Liver (tissue), 9 donors: ENCODE data around the gene NBEAL2. TPM values are rescaled to one million over a fixed set of nuclear protein-coding genes. Genes with fewer than 3 reads are reported as not detected.

Experiments used
- DNase-seq: peaks from one replicate; pipeline ENCODE4 v3.0.0-alpha.2; 2017; ENCODE audit warnings: low spot score
- H3K27ac ChIP-seq, 2 donors: one replicate each; pipeline ENCODE4 v1.7.0; 2013; ENCODE audit warnings: inconsistent platforms in 2 of 2, low read length in 2 of 2, control low read depth in 1 of 2, low read depth in 1 of 2, mild to moderate bottlenecking in 1 of 2
- H3K27me3 ChIP-seq, 4 donors: one replicate each; pipeline versions ENCODE4 v1.6.1 to v1.7.0; 2013; ENCODE audit warnings: low read length in 3 of 4, inconsistent platforms in 1 of 4, mild to moderate bottlenecking in 1 of 4, moderate library complexity in 1 of 4; ENCODE audit not compliant: control insufficient read depth in 4 of 4, insufficient read depth in 4 of 4
- H3K36me3 ChIP-seq, 4 donors: one replicate each; pipeline versions ENCODE4 v1.6.1 to v1.7.0; 2013; ENCODE audit warnings: low read length in 3 of 4, mild to moderate bottlenecking in 3 of 4, low read depth in 1 of 4, moderate library complexity in 1 of 4; ENCODE audit not compliant: control insufficient read depth in 4 of 4, insufficient read depth in 3 of 4
- H3K4me1 ChIP-seq, 4 donors: one replicate each; pipeline versions ENCODE4 v1.6.1 to v1.7.0; 2013; ENCODE audit warnings: low read length in 3 of 4, mild to moderate bottlenecking in 3 of 4, moderate library complexity in 1 of 4; ENCODE audit not compliant: control insufficient read depth in 4 of 4, insufficient read depth in 4 of 4
- H3K4me3 ChIP-seq, 3 donors: one replicate each; pipeline versions ENCODE4 v1.6.1 to v1.7.0; 2013; ENCODE audit warnings: low read length in 3 of 3, control low read depth in 1 of 3, low read depth in 1 of 3, mild to moderate bottlenecking in 1 of 3
- H3K9ac ChIP-seq, 2 donors: one replicate each; pipeline ENCODE4 v1.7.0; 2013; ENCODE audit warnings: low read length in 2 of 2, mild to moderate bottlenecking in 2 of 2, moderate library complexity in 2 of 2, control low read depth in 1 of 2, low read depth in 1 of 2
- H3K9me3 ChIP-seq, 4 donors: one replicate each; pipeline versions ENCODE4 v1.6.1 to v1.7.0; 2013; ENCODE audit warnings: low read length in 3 of 4; ENCODE audit not compliant: control insufficient read depth in 4 of 4
- FOXA1 ChIP-seq: IDR thresholded peaks from 2 replicates; pipeline ENCODE4 v1.6.1; 2016; ENCODE audit warnings: antibody characterized with exemption
- FOXA2 ChIP-seq: IDR thresholded peaks from 2 replicates; pipeline ENCODE4 v1.6.1; 2016; ENCODE audit warnings: antibody characterized with exemption
- HNF4A ChIP-seq, 2 donors: conservative IDR thresholded peaks; 2 replicates each; pipeline ENCODE4 v1.6.1; 2016; ENCODE audit warnings: antibody characterized with exemption in 2 of 2, mild to moderate bottlenecking in 2 of 2
- HNF4G ChIP-seq: IDR thresholded peaks from 2 replicates; pipeline ENCODE4 v1.6.1; 2016; ENCODE audit warnings: antibody characterized with exemption
- JUND ChIP-seq, 2 donors: IDR thresholded peaks; 2 replicates each; pipeline ENCODE4 v1.6.1; 2016; ENCODE audit warnings: antibody characterized with exemption in 2 of 2
- MAX ChIP-seq: IDR thresholded peaks from 2 replicates; pipeline ENCODE4 v1.6.1; 2016; ENCODE audit warnings: antibody characterized with exemption
- RXRA ChIP-seq, 2 donors: IDR thresholded peaks; 2 replicates each; pipeline ENCODE4 v1.6.1; 2017 to 2018; ENCODE audit warnings: antibody characterized with exemption in 2 of 2, mild to moderate bottlenecking in 1 of 2
- SP1 ChIP-seq: IDR thresholded peaks from 2 replicates; pipeline ENCODE4 v1.6.1; 2018; ENCODE audit warnings: antibody characterized with exemption, mild to moderate bottlenecking
- TAF1 ChIP-seq: conservative IDR thresholded peaks from 2 replicates; pipeline ENCODE4 v1.6.1; 2016; ENCODE audit warnings: antibody characterized with exemption, mild to moderate bottlenecking
- YY1 ChIP-seq: IDR thresholded peaks from 2 replicates; pipeline ENCODE4 v1.6.1; 2016; ENCODE audit warnings: antibody characterized with exemption, mild to moderate bottlenecking
- ZBTB33 ChIP-seq: IDR thresholded peaks from 2 replicates; pipeline ENCODE4 v1.6.1; 2016; ENCODE audit warnings: antibody characterized with exemption
- WGBS: extraction: QIAGEN DNeasy Blood & Tissue Kit; methylation state at CpG from one replicate; pipeline ENCODE4 v1.1.7; 2013; 5-methylcytosine and 5-hydroxymethylcytosine counted together
- polyA plus RNA-seq, 2 donors: library from polyadenylated mRNA; stranded (reverse) in 1 of 2; unstranded in 1 of 2; fragments of 200-250 nt in 1 of 2; fragments of >200 nt in 1 of 2; fragmentation: Nextera tagmentation in 1 of 2; extraction: Ambion mirVana in 1 of 2; gene quantifications; one replicate each; pipeline versions ENCODE4 v1.2.1 to v1.2.3, GENCODE V29; 2013 to 2015
- total RNA-seq, 2 donors: library from RNA; depleted of rRNA; stranded (reverse); fragments of >200 nt; gene quantifications; one replicate each; pipeline ENCODE4 v1.2.3, GENCODE V29; 2014
- TF ChIP-seq, protein P1 (sequence below): IDR thresholded peaks from 2 replicates; pipeline ENCODE4 v1.6.1; 2016; ENCODE audit warnings: antibody characterized with exemption
- donor health status: healthy.
- donor health status: healthy.
- donor health status: healthy.
- donor health status: healthy.
- donor health status: healthy.

Gene NBEAL2
- total and polyA plus RNA-seq, 4 donors = 2.0 to 20.7 (median 7.6) TPM

GRCh38 chr3:47013231-47013630, 33.8 kb downstream of the NBEAL2 start:
- H3K36me3 ChIP-seq = peaks cover 3 to 11% (median 3%) of the 10 kb centered on the region in 4 donors
- H3K9me3 ChIP-seq = no peaks in the 10 kb centered on the region
- TF ChIP-seq MAX (no peak), RXRA (IDR thresholded peaks at IDR 0.05) (no peak)
- no peak overlapping the region for H3K4me3 ChIP-seq
- no peak overlapping the region for H3K9ac ChIP-seq
- no peak overlapping the region for H3K27ac ChIP-seq
- no peaks in the 10 kb centered on the region for H3K27me3 ChIP-seq
- 97% methylated on average over 3 of the region's 3 CpGs for WGBS
- no peak for DNase-seq
- peaks cover 1 to 39% (median 20%) of the 10 kb centered on the region in 4 donors for H3K4me1 ChIP-seq

DNA sequence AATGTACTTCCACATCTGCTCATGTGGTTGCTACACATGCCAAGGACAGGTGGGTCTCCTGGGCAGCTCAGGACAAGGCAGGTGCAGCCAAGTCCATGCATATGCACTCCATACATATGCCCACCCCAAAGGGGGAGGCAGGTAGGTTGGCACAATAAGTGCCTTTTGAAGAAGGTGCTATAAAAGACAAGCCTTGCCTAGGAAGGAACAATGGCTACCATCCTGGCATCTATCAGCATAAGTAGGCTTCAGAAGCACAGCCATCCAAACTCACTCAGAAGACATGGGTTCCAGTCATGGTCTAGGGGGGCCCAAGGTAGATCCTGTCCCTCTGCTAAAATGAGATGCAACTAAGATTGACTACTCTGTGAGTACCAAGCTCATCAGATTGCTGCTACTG, 34.6 kb downstream of the NBEAL2 start:
- H3K36me3 ChIP-seq = peaks cover 3 to 17% (median 7%) of the 10 kb centered on the region in 4 donors
- no peaks in the 10 kb centered on the region for H3K27me3 ChIP-seq
- TF ChIP-seq FOXA1 (no peak), ZBTB33 (no peak), MAX (no peak), JUND (IDR thresholded peaks at IDR 0.05) (no peak), FOXA2 (no peak), HNF4G (no peak), SP1 (no peak), HNF4A (conservative IDR thresholded peaks at IDR 0.05) (no peak)
- TF ChIP-seq, protein P1, sequence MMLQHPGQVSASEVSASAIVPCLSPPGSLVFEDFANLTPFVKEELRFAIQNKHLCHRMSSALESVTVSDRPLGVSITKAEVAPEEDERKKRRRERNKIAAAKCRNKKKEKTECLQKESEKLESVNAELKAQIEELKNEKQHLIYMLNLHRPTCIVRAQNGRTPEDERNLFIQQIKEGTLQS = no peak
- H3K4me1 ChIP-seq = peaks cover 0 to 35% (median 20%) of the 10 kb centered on the region in 4 donors
- no peak overlapping the region for H3K27ac ChIP-seq
- H3K9me3 ChIP-seq = no peaks in the 10 kb centered on the region
- no peak overlapping the region for H3K4me3 ChIP-seq
- H3K9ac ChIP-seq = no peak overlapping the region
- DNase-seq = no peak

DNA sequence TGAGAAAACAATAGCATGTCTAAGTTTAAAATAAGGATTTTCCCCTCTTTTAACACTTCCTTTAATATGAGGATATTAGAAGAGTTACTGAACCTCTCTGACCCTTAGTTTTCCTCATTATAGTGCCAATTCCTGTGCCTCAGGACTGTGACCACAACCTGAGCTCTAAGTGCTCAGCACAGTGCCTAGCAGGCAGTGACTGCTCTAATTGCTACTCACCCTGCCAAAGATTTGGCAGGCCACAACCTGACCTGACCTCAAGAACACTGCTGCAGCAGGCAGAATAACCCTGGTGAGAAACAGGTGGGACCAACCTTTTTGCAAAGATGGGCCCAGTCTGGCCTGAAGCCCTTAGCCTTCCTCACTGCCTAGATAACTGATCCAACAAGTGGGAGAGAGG, 35.7 kb downstream of the NBEAL2 start:
- H3K9ac ChIP-seq = no peak overlapping the region
- no peaks in the 10 kb centered on the region for H3K27me3 ChIP-seq
- H3K4me3 ChIP-seq = no peak overlapping the region
- no peak for DNase-seq
- H3K27ac ChIP-seq = no peak overlapping the region
- H3K9me3 ChIP-seq = no peaks in the 10 kb centered on the region
- no peak for TF ChIP-seq RXRA (IDR thresholded peaks at IDR 0.05)
- no peak for TF ChIP-seq MAX
- TF ChIP-seq JUND (IDR thresholded peaks at IDR 0.05) = no peak
- TF ChIP-seq, protein P1 = no peak
- no peak for TF ChIP-seq FOXA2
- no peak for TF ChIP-seq HNF4G
- no peak for TF ChIP-seq YY1
- no peak for TF ChIP-seq TAF1
- H3K36me3 ChIP-seq = peaks cover 3 to 25% (median 8%) of the 10 kb centered on the region in 4 donors
- H3K4me1 ChIP-seq = peaks cover 0 to 29% (median 18%) of the 10 kb centered on the region in 4 donors
